Omental fat pad (tissue), 4 donors: ENCODE results near the gene OPRL1. TPM values are rescaled to one million over a fixed set of nuclear protein-coding genes. Genes with fewer than 3 reads are reported as not detected.
"Not testable (repeated sequence)": the region's sequence is repeated elsewhere in the genome, so short reads cannot be mapped to it uniquely, and the experiment has no call there.

ENCODE experiments used
- ATAC-seq: fragments of 150-250 bp; one replicate; pipeline ENCODE4 v1.9.1; 2016; ENCODE audit warnings: mild to moderate bottlenecking, moderate library complexity; ENCODE audit not compliant: low FRiP score
- DNase-seq: peaks from one replicate; pipeline ENCODE4 v3.0.0-alpha.2; 2019; ENCODE audit warnings: low spot score
- CTCF ChIP-seq, 3 donors: fragments of 450-650 bp; IDR thresholded peaks; one replicate each; pipeline ENCODE4 v1.5.1; 2016 to 2017; ENCODE audit warnings: antibody characterized with exemption in 3 of 3, mild to moderate bottlenecking in 3 of 3, moderate library complexity in 2 of 3
- total RNA-seq, 4 donors: library from RNA; depleted of rRNA; stranded (reverse); fragments of >200 nt; gene quantifications; one replicate each; pipeline ENCODE4 v1.1.0, GENCODE V29; 2016

The OPRL1 gene
- total RNA-seq, 4 donors from 2014 or later: 0.96 to 4.4 (median 1.4) TPM

DNA sequence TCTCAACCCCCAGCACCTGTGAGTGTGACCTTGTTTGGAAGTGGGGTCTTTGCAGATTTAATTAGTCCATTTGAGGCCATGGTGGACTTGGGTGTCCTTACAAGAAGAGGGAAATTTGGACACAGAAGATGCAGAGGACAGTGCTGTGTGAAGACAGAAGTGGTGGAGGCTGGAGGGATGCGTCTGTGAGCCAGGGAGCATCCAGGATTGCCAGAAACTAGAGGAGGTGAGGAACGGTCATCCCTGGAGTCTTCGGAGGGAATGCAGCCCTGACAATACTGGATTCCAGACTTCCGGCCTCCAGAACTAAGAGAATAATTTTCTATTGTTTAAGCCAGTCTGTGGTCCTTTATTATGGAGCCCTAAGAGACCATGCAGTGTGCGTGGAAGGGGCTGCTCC, 50.4 kb downstream of the OPRL1 start:
- ATAC-seq: no peak
- DNase-seq: no peak
- no peak for TF ChIP-seq CTCF (IDR thresholded peaks at IDR 0.05)

DNA sequence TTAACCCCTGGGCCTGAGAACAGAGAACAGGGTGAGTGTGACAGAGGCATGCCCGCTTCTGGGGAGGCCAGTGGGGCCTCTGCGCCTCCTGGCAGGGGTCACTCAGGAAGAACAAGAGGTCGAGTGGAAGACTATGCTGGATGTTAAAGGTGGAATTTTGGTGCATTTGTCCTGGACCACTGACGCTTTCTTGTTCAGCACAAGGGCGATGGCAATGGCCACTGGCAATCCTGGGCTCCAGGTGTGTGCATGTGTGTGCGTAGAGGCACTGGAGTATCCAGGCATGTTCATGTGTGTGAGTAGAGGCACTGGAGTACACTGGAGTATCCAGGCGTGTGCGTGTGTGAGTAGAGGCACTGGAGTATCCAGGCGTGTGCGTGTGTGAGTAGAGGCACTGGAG, 51.0 kb downstream of the OPRL1 start:
- ATAC-seq (no peak), DNase-seq (no peak)
- no peak for TF ChIP-seq CTCF (IDR thresholded peaks at IDR 0.05)

GRCh38 chr20:64131406-64131805, 51.5 kb downstream of the OPRL1 start:
- DNase-seq (peak; percentile 10), ATAC-seq (no peak)
- no peak for TF ChIP-seq CTCF (IDR thresholded peaks at IDR 0.05)

GRCh38 chr20:64133951-64134407, 54.1 kb downstream of the OPRL1 start:
- peak; percentile 7 for DNase-seq
- no peak for TF ChIP-seq CTCF (IDR thresholded peaks at IDR 0.05)

GRCh38 chr20:64134744-64135143, 54.9 kb downstream of the OPRL1 start:
- not testable (repeated sequence) for DNase-seq, ATAC-seq

More at GRCh38 chr20:64133951-64134407, 54.1 kb downstream of the OPRL1 start:
- ATAC-seq: no peak

DNA sequence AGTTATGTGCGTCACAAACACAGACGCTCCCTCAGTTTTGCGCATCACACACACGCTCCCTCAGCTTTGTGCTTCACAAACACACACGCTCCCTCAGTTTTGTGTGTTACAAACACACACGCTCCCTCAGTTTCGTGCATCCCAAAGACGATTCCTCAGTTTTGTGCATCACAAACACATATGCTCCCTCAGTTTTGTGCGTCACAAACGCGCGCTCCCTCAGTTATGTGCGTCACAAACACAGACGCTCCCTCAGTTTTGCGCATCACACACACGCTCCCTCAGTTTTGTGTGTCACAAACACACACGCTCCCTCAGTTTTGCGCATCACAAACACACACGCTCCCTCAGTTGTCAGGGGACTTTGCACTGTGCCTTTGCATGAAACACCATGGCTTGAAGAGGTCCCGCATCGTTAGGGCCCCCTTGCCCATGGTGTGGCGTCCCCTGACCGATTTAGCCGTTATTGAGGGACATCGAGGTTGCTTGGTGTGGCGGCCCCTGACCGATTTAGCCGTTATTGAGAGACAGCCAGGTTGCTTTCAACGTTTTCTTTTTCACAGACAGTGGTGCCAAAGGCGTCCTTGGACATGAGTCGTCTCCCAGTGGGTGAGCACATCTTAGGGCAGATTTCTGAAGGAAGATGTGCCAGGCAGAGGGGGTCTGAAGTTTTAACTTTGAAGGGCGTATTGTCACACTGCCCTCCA, 56.3 kb downstream of the OPRL1 start:
- no peak for ATAC-seq
- TF ChIP-seq CTCF (IDR thresholded peaks at IDR 0.05): no peak
- no peak for DNase-seq

DNA sequence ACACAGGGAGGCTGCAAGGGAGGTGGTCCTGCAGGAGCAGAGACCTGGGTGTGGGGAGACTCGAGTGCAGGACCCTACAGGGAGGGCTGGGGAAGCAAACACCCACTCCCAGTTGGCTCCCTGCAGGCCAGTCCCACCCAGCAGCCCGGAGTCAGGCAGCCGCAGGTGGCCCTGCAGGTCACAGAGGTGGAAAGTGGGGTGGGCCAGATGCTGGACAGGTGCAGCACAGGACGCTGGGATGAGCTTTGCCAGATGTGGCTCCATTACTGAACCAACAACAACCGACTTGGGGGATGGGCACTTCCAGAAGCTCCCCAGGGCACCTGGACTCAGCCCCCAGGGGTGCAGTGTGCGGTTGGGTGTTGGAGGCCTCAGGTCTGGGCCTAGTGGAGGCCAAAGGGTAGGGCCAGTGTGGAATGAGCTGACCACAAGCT, 57.7 kb downstream of the OPRL1 start:
- DNase-seq (no peak), ATAC-seq (no peak)
- TF ChIP-seq CTCF (IDR thresholded peaks at IDR 0.05): no peak
